HS-27A (cell line): ENCODE data around the gene STARD9.
"Not testable (repeated sequence)": the region's sequence is repeated elsewhere in the genome, so short reads cannot be mapped to it uniquely, and the experiment has no call there.

Source experiments
- DNase-seq: peaks from one replicate; pipeline ENCODE4 v3.0.0-alpha.2; 2012; ENCODE audit warnings: low read depth, missing footprints

STARD9 gene

GRCh38 chr15:42729409-42729808 is 154.0 kb downstream of the STARD9 start:
- DNase-seq, result no peak

GRCh38 chr15:42730135-42730534 is 154.7 kb downstream of the STARD9 start:
- no peak for DNase-seq

- no peak for DNase-seq
Observed at GRCh38 chr15:42730536-42730935, 155.1 kb downstream of the STARD9 start.

DNA sequence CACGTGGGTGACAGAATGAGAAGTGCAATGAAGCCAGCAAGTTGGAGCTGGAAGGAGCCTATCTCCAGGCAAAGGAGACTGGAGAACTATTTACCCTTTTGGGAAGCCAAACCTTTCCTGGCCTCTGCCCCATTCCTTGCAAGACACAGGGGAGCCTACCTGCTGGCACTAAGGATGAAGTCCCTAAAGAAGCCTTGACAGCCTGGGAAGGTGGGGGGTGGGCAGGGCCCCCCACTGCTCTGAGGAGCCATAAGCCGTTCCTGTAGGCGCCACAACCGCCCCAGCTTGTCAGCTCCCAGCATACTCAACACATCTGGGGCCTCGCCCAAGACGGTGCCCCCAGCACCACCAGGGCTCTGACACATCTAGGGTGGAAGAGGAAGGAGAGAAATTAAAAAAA is 156.1 kb downstream of the STARD9 start:
- no peak for DNase-seq

DNA sequence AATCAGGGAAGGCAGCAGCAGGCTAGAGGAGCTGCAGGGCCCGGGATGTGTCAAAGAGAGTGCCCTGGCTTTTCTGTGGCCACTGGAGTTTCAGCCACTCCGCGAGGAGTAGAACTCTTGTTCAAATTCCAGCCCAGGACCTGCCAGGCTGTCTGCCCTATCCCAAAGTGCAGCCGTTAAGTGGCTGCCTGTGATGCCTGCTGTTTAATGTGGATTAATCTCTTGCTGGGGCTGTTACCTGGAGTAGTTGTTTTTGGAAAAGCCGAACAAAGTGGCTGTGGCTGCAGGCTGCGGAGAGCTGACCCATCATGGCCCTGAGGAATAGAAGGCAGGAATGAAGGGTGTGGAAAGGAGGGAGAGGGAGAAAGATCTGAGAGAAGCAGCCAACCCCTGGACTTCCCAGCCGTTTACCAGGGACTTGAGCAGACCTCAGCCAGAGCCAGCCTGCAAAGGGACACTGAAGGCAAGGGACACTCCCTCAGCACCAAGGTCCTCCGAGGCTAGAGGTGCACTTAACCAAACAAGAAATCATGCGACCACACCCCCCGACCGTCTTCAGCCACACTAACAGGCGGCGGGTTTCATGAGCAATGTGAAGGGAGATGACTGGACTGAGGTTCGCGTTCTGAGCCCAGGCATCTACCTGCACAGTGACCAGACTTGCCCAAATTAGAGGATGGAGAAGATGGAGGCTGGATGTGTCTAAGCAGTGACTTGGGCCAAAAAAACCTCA is 156.9 kb downstream of the STARD9 start:
- DNase-seq, result no peak

GRCh38 chr15:42733027-42733426 is 157.6 kb downstream of the STARD9 start:
- DNase-seq, result no peak

DNA sequence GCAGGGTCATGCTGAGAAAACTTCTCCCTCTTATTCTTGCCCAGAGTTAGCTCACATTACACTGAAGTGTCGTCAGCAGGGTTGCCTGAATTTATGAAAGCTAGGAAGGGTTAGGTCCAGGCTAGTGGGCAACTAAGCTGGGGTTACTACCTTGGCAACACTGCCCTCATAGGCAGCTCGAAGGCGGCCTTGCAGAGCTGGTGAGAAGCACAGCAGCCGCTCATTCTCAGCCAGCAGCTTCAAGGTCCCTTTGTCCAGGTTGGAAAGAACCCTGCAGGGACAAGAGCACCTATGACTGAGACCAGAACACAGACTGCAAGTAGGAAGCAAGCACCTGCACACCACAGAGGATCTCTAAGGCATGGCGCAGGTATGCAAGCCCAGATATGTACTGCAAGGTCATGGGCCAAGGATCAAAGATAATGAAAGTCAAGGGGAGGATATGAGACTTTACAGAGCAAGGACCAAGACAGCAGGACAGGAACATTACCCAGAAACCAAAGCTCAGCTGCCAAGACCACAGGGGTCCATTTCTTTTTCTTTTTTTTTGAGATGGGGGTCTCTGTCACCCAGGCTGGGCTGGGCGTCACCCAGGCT is 158.8 kb downstream of the STARD9 start:
- DNase-seq, result no peak

DNA sequence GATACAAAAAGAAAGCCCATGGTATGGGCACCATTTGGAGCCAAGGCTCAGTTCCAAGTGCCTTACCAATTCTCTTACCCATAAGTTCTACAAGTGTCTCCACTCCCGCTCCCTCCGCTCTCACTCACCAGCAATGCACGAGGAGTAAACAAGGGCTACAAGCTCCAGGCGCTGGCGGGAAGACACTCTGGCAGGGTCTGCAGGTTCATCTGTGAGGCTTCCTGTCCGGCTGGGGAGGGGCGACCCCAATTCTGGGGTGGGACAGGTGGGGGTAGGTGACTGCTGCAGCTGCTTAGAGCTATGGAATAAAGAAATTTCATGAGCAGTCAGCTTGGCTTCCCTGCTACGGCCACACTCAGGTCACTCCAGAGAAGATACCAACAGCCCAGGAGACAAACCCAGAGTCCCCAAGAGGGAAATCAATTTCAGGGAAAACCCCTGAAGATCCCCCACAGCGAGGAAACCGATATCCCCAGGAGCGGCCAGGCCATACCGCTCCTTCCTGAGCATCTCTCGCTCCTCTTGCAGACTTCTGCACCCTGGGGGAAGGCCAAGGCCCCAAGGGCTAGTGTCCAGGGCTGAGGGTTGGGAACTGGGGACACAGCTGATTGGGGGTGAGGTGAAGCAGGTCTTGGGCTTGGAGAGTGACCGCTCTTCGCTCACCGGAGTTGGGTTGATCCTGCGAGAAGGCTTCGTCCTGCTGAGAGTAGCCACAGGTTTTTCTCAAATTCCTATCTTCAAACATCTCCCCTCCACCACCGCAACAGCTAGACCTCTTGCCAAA is 160.2 kb downstream of the STARD9 start:
- no peak for DNase-seq

DNA sequence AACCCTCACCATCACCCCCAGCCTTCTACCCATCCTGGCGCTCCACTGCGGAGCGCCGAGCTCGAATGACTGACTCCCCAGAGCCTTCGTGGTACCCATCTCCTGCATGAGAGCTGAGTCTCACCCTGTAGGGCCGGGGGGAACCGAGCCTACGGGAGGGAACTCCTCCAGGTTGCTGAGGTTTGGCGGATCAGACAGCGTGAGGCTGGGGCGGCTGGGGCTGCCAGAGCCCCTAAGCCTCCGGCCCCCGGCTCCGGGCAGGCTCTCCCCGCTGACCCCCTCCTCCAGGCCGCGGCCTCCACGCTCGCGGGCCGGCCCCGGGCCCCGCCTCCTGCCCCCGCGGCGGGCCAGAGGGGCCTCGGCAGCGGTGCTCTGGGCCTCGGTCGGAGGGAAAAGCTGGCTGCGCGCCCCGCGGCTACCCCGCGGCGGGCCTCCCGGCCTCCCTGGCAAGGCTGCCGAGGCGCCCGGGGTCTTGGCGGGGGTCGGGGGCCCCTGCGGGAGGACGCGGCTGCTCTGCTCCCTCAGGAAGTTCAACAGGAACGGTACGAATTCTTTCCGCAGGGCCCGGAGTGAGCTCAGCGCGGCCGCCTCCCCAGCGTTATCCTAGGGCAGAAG is 160.9 kb downstream of the STARD9 start:
- no peak for DNase-seq

- DNase-seq, result peak; percentile 50
Observed at GRCh38 chr15:42736793-42737528, 161.6 kb downstream of the STARD9 start, which contains the start of gene CDAN1. CDAN1 (minus strand) TSS chr15:42737128; CDS start chr15:42737102, 26 bp downstream.

- no peak for DNase-seq
Observed at GRCh38 chr15:42737529-42738328, 162.3 kb downstream of the STARD9 start.

GRCh38 chr15:42741710-42742109 is 166.3 kb downstream of the STARD9 start:
- no peak for DNase-seq

DNA sequence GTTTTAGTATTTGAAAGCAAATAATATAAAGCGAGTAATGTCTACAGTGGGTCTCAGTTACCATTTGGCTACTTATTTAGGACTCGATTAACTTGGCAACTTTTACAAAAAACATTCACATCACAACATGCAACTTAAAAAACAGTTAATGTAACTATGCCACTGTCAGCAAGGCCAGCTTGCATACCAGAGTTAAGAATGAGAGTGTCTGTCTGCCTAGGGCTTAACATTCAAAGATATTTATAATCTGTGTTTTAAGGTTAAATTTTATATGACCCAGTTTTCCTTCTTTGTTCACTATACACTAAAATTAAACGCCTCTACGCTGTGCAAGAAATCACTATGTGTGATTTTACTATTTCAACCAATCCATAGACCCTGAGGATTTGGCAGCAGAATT is 166.7 kb downstream of the STARD9 start:
- DNase-seq, result no peak

GRCh38 chr15:42744195-42744594 is 168.8 kb downstream of the STARD9 start:
- DNase-seq, result no peak

DNA sequence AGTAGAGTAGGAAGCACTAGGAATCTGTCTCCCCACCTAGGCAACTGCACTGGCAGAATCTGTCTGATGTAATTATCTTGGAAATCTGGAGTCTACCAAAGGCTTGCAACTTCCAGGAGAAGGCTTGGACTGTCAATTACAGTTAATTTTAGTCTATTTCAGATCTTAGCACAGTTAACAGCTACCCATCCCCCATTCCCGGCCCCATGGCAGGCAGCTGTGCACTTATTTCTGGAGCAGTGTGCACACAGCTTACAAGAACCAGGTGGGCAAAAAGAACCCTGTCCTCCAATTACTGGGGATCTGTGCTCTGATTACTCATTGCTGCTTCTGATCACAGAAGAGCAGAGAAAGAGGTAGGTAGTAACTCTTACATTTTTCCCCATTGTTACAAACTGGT is 173.9 kb downstream of the STARD9 start:
- DNase-seq, result no peak

DNA sequence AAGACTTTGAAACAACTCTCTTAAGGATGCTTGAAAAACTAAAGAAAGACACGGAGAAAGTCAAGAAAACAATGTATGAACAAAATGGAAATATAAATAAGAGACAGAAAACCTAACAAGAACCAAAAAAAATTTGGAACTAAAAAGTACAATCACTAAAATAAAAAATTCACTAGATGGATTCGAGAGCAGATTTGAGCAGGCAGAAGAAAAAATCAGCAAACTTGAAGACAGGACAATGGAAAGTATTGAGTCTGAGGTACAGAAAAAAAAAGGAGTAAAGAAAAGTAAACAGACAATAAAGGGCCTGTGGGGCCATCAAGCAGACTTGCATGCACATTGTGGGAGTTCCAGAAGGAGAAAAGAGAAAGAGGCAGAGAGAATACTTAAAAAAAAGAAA is 174.9 kb downstream of the STARD9 start:
- DNase-seq, result no peak

DNA sequence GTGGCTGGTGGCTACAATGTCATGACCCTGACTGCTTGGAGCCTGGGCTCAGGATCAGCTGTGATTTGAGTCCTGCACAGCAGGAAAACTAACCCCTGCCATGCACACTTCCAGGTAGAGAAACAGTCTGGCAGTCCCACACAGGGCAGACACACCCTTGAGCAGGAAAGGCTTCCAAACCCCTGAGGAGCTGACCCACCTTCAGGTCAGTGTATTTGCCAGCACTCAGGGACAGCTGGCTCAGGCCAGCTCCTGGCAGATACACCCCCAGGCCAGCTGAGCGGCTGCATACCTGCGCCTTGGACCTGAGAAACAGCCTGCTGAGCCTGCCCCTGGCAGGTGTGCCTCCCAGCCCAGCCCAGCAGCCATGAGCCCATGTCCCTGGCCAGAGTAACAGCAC is 183.7 kb downstream of the STARD9 start:
- DNase-seq, result no peak

DNA sequence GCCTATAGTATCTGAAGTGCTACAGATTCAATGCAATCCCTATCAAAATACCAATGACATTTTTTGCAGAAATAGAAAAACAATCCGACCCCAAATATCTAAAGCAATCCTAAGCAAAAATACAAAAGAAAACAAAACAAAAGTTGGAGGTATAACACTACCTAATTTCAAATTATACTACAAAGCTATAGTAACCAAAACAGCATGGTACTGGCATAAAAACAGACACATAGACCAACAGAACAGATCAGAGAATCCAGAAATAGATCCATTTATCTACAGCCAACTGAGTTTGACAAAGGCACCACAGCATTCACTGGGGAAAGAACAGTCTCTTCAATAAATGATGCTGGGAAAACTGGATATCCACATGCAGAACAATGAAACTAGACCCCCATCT is 185.4 kb downstream of the STARD9 start:
- DNase-seq, result no peak

DNA sequence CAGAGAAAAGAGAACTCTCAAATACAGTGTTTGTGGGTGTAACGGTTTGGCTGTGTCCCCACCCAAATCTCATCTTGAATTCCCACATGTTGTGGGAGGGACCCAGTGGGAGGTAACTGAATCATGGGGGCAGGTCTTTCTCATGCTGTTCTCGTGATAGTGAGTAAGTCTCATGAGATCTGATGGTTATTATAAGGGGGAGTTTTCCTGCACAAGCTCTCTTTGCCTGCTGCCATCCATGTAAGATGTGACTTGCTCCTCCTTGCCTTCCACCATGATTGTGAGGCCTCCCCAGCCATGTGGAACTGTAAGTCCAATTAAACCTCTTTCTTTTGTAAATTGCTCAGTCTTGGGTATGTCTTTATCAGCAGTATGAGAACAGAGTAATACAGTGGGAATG is 186.4 kb downstream of the STARD9 start:
- not testable (repeated sequence) for DNase-seq

DNA sequence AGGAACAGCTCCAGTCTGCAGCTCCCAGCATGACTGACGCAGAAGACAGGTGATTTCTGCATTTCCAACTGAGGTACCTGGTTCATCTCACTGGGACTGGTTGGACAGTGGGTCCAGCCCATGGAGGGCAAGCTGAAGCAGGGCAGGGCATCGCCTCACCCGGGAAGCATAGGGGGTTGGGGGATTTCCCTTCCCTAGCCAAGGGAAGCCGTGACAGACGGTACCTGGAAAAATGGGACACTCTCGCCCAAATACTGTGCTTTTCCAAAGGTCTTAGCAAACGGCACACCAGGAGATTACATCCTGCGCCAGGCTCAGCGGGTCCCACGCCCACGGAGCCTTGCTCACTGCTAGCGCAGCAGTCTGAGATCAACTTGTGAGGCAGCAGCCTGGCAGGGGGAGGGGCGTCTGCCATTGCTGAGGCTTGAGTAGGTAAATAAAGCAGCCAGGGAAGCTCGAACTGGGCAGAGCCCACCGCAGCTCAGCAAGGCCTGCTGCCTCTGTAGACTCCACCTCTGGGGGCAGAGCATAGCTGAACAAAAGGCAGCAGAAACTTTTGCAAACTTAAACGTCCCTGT is 188.8 kb downstream of the STARD9 start:
- not testable (repeated sequence) for DNase-seq

DNA sequence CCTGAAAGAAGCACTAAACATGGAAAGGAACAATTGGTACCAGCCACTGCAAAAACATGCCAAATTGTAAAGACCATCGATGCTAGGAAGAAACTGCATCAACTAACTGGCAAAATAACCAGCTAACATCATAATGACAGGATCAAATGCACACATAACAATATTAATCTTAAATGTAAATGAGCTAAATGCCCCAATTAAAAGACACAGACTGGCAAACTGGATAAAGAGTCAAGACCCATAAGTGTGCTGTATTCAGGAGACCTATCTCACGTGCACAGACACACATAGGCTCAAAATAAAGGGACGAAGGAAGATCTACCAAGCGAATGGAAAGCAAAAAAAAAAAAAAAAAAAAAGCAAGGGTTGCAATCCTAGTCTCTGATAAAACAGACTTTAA is 190.7 kb downstream of the STARD9 start:
- not testable (repeated sequence) for DNase-seq
